Prostate gland (tissue), 2 donors: ENCODE measurements around the gene BICDL1. TPM values are rescaled to one million over a fixed set of nuclear protein-coding genes. Genes with fewer than 3 reads are reported as not detected.
"Not testable (repeated sequence)": the region's sequence is repeated elsewhere in the genome, so short reads cannot be mapped to it uniquely, and the experiment has no call there.

Experiments
- DNase-seq: peaks from one replicate; pipeline ENCODE4 v3.0.0-alpha.2; 2019; ENCODE audit warnings: low spot score
- H3K27ac ChIP-seq, 2 donors: fragments of 200-600 bp; sonication (generic); 2 replicates each; pipeline ENCODE4 v1.5.1; 2017 to 2019
- H3K27me3 ChIP-seq: fragments of 200-600 bp; sonication (generic); replicated peaks from 2 replicates; pipeline ENCODE4 v1.5.1; 2019; ENCODE audit not compliant: insufficient read depth
- H3K36me3 ChIP-seq, 2 donors: fragments of 200-600 bp; sonication (generic); 1 replicate in 1 of 2; 2 replicates in 1 of 2; pipeline versions ENCODE4 v1.5.1 to v1.8.1; 2017 to 2019
- H3K4me1 ChIP-seq: fragments of 200-600 bp; sonication (generic); replicated peaks from 2 replicates; pipeline ENCODE4 v1.5.1; 2019
- H3K4me3 ChIP-seq, 2 donors: fragments of 200-600 bp; sonication (generic); 2 replicates each; pipeline ENCODE4 v1.5.1; 2017 to 2019
- H3K9me3 ChIP-seq: fragments of 200-600 bp; sonication (generic); 2 replicates; pipeline ENCODE4 v1.5.1; 2017
- POLR2A ChIP-seq: fragments of 450-650 bp; IDR thresholded peaks from one replicate; pipeline ENCODE4 v1.6.1; 2016; ENCODE audit warnings: antibody characterized with exemption, mild to moderate bottlenecking
- POLR2AphosphoS5 ChIP-seq: sonication (generic); formaldehyde crosslinking; IDR thresholded peaks from one replicate; pipeline ENCODE4 v1.6.1; 2017; ENCODE audit warnings: antibody characterized with exemption
- WGBS: methylation state at CpG from one replicate; pipeline ENCODE4 v1.1.5; 2018; 5-methylcytosine and 5-hydroxymethylcytosine counted together
- intact Hi-C: fragments of 100-400 bp; cut with DNase I; formaldehyde crosslinking; loops from one replicate; pipeline ENCODE4 v1.14.2; 2022
- total RNA-seq, 2 donors: library from RNA; depleted of rRNA; stranded (reverse); fragments of >200 nt; gene quantifications; one replicate each; pipeline ENCODE4 v1.1.0, GENCODE V29; 2016
- TF ChIP-seq, protein P1 (sequence below), 4 experiments: fragments of 200-600 bp in 2 of 4; fragments of 450-650 bp in 2 of 4; sonication (generic) in 2 of 4; IDR thresholded peaks; 1 replicate in 3 of 4; 2 replicates in 1 of 4; pipeline ENCODE4 v1.5.1; 2016 to 2019; ENCODE audit warnings: antibody characterized with exemption in 4 of 4, mild to moderate bottlenecking in 2 of 4, moderate library complexity in 2 of 4

BICDL1 gene
- total RNA-seq, 2 donors from 2014 or later = 8.6 to 34.0 TPM

DNA sequence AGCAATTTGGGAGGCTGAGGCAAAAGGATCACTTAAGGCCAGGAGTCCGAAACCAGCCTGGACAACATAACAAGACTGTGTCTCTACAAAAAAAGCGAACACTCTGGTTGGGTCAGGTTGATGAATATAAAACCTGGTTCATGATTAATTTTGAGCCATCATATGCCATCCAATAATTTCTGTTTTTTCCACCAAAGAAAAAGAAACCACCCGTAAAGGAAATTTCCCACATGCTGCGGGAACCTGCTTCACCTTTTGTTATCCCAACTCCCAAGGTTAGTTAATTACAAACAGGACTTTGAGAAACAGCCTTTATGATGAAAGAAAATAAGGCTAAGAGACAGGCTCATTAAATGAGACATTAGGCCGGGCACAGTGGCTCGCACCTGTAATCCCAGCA lies 24.1 kb upstream of the BICDL1 start:
- H3K27me3 ChIP-seq = no peaks in the 10 kb centered on the region
- H3K9me3 ChIP-seq = no peaks in the 10 kb centered on the region
- DNase-seq = no peak
- TF ChIP-seq POLR2AphosphoS5 (no peak), POLR2A (no peak)
- TF ChIP-seq, protein P1, sequence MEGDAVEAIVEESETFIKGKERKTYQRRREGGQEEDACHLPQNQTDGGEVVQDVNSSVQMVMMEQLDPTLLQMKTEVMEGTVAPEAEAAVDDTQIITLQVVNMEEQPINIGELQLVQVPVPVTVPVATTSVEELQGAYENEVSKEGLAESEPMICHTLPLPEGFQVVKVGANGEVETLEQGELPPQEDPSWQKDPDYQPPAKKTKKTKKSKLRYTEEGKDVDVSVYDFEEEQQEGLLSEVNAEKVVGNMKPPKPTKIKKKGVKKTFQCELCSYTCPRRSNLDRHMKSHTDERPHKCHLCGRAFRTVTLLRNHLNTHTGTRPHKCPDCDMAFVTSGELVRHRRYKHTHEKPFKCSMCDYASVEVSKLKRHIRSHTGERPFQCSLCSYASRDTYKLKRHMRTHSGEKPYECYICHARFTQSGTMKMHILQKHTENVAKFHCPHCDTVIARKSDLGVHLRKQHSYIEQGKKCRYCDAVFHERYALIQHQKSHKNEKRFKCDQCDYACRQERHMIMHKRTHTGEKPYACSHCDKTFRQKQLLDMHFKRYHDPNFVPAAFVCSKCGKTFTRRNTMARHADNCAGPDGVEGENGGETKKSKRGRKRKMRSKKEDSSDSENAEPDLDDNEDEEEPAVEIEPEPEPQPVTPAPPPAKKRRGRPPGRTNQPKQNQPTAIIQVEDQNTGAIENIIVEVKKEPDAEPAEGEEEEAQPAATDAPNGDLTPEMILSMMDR (IDR thresholded peaks at IDR 0.05) = no peak
- intact Hi-C loops = no loop called here
- H3K27ac ChIP-seq = no peak overlapping the region
- no peaks in the 10 kb centered on the region for H3K36me3 ChIP-seq
- no peak overlapping the region for H3K4me3 ChIP-seq
- H3K4me1 ChIP-seq = no peaks in the 10 kb centered on the region
- WGBS = 89% methylated on average over 6 of the region's 6 CpGs

DNA sequence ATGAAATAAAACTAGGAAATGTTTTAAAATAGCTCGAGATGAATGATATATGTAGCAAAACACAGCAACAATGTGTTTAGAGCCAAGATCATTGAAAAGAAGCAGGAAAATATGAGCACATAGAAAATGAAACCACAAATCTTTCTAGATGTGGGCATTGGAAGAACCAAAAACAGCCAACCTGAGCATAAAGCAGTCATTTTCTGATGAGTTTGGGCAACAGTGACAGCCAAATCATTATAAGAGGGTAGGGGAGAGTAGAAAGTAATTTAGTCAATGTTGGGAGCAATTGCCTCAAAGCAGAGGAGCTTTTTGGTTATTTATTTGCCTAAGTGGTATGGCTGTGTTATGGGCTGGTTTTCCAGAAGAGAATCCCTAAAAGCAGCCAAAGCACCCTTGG lies 8.8 kb upstream of the BICDL1 start:
- DNase-seq = no peak
- Histone ChIP-seq H3K4me3 (no peak overlapping the region), H3K9me3 (no peaks in the 10 kb centered on the region), H3K36me3 (no peaks in the 10 kb centered on the region), H3K4me1 (no peaks in the 10 kb centered on the region), H3K27ac (no peak overlapping the region), H3K27me3 (no peaks in the 10 kb centered on the region)
- TF ChIP-seq POLR2A = no peak
- TF ChIP-seq, protein P1 (IDR thresholded peaks at IDR 0.05) = no peak
- TF ChIP-seq POLR2AphosphoS5 = no peak
- intact Hi-C loops = loop anchor here (10.0 kb wide), 1 partner anchor 105 kb away; no protein-coding TSS in a partner anchor
- 46% methylated on average over 1 of the region's 1 CpG for WGBS

- not testable (repeated sequence) for H3K4me3 ChIP-seq, H3K9me3 ChIP-seq, H3K27ac ChIP-seq, H3K36me3 ChIP-seq, DNase-seq, H3K27me3 ChIP-seq, H3K4me1 ChIP-seq
- 93% methylated on average over 8 of the region's 8 CpGs for WGBS
- intact Hi-C loops = loop anchor here (10.0 kb wide), 1 partner anchor 104 kb away; no protein-coding TSS in a partner anchor
Measured at GRCh38 chr12:119980702-119981101, 8.3 kb upstream of the BICDL1 start.

GRCh38 chr12:119989361-119989730 lies 310 bp downstream of the BICDL1 start:
- peak overlapping the region; percentile 51 to 86 for H3K27ac ChIP-seq
- no peaks in the 10 kb centered on the region for H3K36me3 ChIP-seq
- H3K4me3 ChIP-seq = peak overlapping the region; percentile 48 to 69
- TF ChIP-seq POLR2AphosphoS5 (no peak), POLR2A (no peak)
- TF ChIP-seq, protein P1 (IDR thresholded peaks at IDR 0.05) = no peak
- H3K27me3 ChIP-seq = no peaks in the 10 kb centered on the region
- no peaks in the 10 kb centered on the region for H3K9me3 ChIP-seq
- intact Hi-C loops = loop anchor here (10.0 kb wide), 1 partner anchor 95 kb away; no protein-coding TSS in a partner anchor
- 0% methylated on average over 26 of the region's 49 CpGs for WGBS
- DNase-seq = peak; percentile 9
- no peaks in the 10 kb centered on the region for H3K4me1 ChIP-seq

DNA sequence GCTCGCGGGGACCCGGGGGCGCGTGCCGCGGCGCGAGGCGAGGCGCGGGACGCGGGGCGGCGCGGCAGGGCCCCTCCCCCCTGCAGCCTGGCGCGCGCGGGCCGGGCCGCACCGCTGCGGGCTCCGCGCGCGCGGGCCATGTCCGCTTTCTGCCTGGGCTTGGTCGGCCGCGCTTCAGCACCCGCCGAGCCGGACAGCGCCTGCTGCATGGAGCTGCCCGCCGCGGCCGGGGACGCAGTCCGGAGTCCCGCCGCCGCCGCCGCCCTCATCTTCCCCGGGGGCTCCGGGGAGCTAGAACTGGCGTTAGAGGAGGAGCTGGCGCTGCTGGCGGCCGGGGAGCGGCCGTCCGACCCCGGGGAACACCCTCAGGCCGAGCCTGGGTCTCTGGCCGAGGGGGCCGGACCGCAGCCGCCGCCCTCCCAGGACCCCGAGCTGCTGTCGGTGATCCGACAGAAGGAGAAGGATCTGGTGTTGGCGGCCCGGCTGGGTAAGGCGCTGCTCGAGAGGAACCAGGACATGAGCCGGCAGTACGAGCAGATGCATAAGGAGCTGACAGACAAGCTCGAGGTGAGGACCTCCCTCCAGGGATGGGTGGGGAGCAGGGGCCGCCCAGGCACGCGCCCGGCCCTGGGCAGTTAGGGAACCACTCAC lies 820 bp downstream of the BICDL1 start:
- Histone ChIP-seq H3K36me3 (no peaks in the 10 kb centered on the region), H3K27ac (peak overlapping the region in 1 of 2 donors; percentile 62), H3K4me3 (peak overlapping the region; percentile 47 to 48), H3K9me3 (no peaks in the 10 kb centered on the region), H3K27me3 (no peaks in the 10 kb centered on the region), H3K4me1 (no peaks in the 10 kb centered on the region)
- no peak for TF ChIP-seq POLR2A
- TF ChIP-seq, protein P1 (IDR thresholded peaks at IDR 0.05) = no peak
- no peak for TF ChIP-seq POLR2AphosphoS5
- WGBS = 3% methylated on average over 15 of the region's 79 CpGs
- DNase-seq = peak; percentile 70
- intact Hi-C loops = loop anchor here (10.0 kb wide), 1 partner anchor 95 kb away; no protein-coding TSS in a partner anchor
